ENCODE results near the gene GINS1. TPM values are rescaled to one million over a fixed set of nuclear protein-coding genes. Genes with fewer than 3 reads are reported as not detected.

Gene GINS1
- total RNA-seq, 1 donor from 2014 or later: 0.43 TPM

DNA sequence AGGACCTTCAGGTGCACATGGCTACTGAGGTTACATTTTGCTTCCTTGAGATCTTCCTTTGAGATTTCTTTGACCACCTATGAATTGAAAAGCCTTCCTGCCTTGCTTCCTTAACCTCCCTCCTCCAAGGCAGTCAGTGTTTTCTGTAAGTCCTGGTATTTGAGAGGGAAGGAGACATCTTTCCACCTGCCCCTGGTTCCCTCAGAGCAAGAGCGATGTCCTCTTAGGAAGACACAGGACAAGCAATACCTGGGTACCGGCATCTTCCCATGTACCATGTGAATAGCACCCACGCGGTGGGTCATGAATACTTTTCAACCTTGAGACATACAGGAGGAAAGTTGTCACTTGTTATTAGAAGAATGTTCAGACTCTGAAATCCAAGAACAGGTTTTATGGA is 37.1 kb downstream of the GINS1 start:
- DNase-seq (ENCODE audit: low spot score): no peak
- intact Hi-C loops (cut with DNase I): no loop called here

DNA sequence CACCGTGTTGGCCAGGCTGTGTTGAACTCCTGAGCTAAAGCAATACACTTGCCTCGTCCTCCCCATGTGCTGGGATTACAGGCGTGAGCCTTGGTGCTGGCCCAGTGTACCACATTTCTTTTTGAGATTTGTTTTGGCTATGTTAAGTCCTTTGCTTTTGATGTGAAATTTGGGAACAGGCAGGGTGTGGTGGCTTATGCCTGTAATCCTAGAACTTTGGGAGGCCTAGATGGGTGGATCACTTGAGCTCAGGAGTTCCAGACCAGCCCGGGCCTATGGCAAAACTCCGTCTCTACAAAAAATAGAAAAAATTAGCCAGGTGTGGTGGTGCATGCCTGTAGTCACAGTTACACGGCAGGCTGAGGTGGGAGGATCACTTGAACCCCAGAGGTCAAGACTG is 40.2 kb downstream of the GINS1 start:
- intact Hi-C loops (cut with DNase I): no loop called here
- no peak for DNase-seq (ENCODE audit: low spot score)

DNA sequence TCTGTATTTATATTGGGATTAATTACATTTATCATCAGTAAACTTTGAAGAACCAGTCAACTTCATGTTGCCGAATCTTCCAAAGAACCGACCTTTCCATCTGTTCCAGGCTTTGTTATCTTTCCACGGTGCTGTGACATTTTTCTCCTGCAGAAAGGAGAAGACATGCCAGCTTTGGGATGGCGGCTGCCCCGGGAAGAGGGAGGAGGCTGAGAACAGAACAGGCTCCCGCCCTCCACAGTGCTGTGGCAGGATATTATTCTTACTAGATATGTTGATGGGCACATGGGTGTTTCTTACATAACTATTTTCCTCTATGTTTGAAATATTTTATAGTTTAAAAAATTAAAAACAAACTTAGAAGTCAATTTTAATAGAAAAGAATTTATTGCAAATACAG is 44.9 kb downstream of the GINS1 start:
- no peak for DNase-seq (ENCODE audit: low spot score)
- intact Hi-C loops (cut with DNase I): no loop called here

DNA sequence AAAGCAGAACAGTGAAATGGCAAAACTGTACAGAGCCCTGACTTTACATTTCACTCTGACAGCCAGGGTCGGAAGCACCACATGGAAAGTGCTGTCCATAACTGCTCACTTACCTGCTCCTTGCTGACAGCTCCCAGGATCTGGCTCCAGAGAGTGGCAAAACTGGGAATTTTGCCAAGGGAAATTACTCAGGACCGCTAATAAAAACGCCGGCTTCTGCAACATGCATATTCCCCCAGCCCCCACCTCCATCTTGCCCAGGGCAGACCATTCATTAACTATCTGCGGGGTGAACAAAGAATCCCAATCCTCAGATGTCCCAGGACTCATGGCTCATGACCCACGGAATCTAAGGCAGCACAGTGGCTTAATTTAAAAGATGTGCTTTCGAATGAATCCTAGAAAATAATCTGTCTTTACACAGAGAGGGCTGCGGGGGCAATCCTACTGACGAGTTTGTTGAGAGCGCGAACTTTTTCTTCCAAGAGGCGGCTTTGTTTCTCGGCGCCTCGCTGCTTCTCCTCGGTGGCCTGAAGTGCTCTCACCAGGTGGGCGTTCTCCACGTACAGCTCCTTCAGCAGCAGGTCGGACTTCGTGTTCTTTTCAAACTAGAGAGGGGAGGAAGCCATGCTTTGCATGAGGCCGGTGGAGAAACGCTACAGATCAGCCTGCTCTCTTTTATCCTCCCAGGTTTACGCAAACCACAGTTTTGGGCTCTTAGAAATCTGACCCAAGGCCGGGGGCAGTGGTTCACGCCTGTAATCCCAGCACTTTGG is 45.8 kb downstream of the GINS1 start:
- no peak for DNase-seq (ENCODE audit: low spot score)
- intact Hi-C loops (cut with DNase I): no loop called here

DNA sequence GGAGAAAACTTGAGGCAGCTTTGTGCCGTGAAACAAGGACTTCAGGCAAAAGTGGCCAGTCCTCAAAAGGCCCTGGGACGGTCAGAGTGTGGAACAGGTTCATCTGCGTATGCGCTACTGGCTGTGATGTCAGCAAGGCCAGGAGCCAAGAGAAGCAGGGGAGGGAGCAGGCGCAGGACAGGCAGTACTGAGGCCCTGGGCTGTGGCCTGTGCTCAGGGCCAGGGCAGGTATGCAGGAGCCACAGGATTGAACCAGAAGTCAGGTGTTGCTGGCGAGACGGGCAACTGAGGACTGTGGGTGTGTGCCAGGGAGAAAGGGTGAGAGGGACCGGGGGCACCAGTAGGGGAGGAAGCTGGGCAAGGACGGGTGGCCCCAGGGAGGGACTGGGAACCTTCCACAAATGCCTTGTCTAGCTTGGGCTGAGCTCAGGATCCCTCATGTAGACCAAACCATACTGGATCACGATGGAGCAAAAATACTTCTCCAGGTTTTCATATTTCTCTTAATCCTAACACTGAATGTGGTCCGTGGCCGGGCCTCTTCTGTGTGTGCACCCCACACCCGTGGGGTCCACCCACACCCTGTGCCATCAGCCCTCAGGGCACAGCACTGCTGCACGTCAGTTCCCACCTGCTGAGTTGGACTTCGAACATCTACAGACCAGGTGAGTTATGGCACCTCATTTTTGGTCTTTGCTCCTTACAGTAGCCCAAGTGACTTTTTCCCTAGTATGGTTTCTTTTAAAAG is 46.9 kb downstream of the GINS1 start:
- DNase-seq (ENCODE audit: low spot score): peak; percentile 53
- intact Hi-C loops (cut with DNase I): no loop called here

DNA sequence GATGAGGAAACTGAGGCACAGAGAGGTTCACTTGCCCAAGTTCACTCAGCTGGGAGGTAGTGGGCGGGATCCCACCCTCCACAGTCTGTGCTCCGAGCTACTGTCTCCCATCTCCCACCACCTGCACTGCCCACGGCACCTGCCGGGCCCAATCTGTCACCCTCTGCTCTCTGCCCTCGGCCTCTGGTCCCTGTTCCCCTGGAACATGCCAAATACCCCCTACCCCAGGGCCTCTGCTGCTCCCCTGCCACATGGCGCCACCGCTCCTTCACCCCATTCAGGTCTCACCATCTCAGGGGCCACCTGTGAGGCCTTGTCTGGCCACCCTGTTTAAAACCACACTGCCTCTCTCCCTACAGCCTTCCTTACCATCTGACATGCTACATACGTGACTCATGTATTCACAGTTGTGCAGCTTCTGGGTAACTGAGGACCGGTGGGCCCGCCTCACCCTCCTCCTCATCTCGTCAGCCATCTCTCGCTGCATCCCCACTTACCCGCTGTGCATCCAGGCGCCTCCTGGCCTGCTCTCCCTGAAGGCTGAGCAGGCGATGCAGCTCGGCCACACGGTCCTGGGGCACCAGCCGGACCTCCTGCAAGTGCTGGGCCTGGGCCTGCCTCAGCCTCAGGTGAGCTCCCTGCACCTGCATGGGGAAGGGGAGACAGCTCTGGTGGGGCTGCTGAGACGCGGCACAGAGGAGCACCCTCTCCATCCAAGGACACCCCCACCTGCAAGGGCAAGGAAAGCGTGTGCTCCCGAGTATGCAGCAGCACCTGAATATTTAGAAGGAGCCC is 50.6 kb downstream of the GINS1 start:
- peak; percentile 56 for DNase-seq (ENCODE audit: low spot score)
- intact Hi-C loops (cut with DNase I): no loop called here

DNA sequence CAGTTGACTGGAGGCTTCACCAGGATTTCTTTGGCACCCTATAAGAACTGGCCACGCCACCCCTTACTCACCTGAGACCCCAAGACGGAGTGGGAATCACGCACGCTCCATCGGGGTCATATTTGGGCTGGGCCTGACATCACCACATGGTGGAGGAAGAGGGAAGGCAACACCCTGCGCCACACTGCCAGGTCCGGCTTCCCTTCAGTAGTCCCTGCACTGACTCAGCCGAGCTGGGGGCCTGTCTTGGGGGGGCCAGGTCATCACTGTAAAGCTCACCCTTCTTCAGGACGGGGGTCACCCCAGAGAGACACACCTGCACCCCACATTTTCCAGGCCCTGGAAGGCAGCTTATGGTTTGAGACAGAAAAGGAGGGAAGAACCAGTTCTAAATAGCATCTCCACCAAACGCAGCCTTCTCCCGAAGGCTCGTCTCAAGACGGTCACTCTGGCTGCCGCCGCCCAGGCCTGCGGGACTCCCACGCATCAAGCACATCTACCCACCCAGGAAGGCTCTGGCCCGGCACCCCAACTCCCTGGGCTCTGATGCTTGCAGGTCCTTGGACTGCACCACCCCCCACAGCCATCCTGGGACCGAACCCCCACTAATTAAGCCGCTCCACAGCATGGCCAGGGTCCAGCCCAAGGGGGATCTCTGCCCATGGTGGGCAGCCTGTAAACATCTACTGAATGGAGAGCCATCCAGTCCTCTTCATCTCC is 51.8 kb downstream of the GINS1 start:
- peak; percentile 71 for DNase-seq (ENCODE audit: low spot score)
- intact Hi-C loops (cut with DNase I): no loop called here

DNA sequence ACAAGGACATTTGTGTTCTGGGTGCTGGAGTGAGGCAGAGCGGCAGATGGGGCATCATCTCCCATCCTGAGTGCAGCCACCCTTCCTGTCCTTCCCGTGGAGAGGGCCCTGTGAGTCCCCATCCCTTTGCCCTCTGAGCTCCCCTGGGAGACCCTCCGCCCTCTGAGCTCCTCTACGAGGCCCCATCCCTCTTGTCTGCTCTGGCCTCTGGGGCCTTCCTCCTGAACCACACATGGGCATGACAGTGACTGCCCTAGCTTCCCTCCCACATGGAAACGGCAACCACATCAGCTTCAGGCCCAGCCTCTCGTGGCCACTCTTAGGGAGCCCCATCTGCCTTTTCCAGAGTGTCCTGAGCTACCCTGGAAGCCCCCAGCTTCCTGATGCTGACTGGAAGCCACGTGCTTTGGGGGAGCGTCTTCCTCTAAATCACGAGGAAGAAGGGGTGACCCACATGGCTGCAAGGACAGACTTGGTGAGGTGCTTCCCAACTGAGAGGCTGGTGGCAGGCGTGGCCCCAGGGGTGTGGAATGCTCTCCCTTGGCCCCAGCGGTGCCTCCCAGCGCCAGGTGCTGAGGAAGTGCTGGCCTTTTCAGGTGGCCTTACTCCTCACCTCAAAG is 52.6 kb downstream of the GINS1 start:
- intact Hi-C loops (cut with DNase I): no loop called here
- peak; percentile 50 for DNase-seq (ENCODE audit: low spot score)

DNA sequence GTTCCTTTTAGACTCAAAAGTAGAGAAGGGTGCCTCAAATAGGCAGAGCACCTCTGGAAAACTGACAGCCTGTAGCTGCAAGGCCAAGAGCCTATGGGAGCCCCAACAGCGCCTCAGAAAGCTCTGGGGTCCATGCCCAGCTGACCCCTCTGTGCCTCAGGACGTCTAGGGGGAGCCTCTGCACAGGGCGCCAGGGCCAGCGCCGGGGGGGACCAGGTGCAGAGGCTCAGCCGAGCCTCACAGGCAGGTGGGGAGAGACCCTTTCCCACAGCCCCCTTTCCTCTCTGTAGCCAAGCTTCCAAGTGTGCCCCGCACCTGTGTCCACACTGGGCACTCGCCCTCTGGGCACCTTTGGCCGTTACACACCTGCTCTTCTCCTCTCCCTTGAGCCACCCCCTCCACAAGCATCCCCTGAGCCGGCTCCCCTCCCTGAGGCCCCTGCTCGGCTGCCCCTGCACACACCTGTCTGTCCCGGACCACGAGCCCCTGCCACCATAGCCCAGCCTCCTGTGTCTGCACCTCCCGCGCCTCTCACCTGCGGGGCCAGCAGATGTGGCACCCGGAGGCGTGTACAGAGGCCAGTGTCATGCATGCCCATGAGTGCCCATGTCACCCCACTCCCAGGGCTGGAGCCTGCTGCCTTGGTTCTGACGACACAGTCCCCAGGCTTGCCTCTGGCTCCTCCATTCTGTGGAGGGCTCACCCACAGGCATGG is 53.2 kb downstream of the GINS1 start:
- intact Hi-C loops (cut with DNase I): no loop called here

DNA sequence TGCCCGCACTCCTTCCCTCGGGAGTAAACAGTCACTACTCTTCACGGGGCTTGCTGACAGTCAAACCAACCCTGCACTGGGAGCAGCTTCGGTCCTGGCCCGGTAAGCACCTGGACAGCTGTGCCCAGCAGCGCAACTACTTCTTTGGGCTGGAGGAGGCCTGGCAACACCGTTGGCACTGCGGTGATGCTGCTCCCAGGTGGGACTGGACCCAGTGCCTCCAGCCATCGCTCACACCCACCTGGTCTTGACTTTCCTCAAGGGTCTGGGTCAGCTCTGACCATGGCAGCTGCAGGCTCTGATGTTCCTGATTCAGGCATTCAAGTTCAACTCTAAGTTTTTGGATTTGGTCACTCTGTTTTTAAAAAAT is 53.8 kb downstream of the GINS1 start:
- intact Hi-C loops (cut with DNase I): no loop called here
- peak; percentile 57 for DNase-seq (ENCODE audit: low spot score)

More for the DNA sequence above, 53.2 kb downstream of the GINS1 start:
- DNase-seq (ENCODE audit: low spot score): peak; percentile 69

DNA sequence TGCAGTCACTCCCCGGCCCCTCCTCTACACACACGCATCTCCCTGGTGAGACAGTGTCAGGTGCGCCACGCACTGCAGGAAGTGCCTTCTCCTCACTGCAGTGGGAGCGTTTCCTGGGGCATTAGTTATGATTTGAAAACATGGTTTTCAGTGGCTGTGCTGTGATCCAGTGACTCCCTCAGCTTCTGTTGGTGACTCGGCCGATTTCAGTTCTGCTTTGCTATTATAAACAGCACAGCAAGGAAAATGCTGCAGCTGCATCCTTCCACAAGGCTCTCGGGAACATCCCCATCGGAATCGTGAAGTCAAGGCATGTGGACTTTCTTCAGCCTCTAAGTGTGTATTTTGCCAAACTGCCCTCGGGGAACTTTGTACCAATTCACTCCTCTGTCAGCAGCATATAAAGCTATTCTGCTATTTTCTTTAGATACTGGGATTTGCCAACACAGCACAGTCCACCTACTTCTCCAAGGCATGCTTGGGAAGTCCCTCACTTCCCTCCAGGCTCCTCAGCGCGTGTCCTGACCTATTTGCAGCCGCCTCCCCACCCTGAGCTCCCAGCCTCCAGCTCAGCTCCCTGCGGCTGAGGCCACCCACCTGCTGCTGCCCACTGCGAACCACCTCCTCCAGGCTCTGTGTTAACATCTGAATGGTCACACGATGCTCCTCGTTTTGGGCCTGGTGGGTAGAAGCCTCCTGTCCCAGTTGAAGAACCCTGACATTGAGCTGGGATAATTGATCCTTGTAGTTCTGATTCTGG is 54.5 kb downstream of the GINS1 start:
- DNase-seq (ENCODE audit: low spot score): peak; percentile 63
- intact Hi-C loops (cut with DNase I): no loop called here

DNA sequence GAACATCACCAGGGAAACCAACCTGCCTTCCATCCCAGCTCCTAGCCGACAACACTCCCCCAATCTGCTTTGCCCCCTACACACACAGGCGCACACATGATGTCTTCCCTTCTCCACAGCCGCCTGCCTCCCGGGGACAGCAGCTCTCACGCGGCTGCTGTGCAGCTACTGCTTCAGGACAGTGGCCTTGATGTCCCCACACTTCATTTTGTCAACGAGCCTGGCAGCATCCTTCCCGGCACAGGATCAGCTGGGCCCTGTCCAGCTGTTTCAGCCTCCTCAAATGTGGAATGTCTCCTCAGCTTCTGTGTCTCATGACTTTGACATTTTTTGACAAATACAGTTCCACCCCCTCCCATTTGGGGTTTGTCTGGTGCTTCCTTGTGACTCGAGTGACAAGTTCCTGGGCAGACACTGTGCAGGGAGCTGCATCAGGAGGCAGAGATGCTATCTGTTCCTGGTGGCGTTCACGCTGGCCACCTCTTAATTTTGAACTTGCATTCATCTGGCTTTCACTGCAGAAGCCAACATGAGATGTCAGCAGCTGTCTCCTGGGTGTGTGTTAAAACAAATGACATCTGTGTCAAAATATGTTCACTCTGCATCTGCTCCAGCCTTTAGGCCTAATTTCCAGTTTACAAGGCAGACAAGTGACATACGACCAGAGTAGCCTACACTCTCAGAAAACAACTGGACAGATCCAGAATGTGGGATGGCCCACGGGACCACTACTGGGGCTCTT is 57.2 kb downstream of the GINS1 start:
- peak; percentile 53 for DNase-seq (ENCODE audit: low spot score)
- intact Hi-C loops (cut with DNase I): no loop called here

DNA sequence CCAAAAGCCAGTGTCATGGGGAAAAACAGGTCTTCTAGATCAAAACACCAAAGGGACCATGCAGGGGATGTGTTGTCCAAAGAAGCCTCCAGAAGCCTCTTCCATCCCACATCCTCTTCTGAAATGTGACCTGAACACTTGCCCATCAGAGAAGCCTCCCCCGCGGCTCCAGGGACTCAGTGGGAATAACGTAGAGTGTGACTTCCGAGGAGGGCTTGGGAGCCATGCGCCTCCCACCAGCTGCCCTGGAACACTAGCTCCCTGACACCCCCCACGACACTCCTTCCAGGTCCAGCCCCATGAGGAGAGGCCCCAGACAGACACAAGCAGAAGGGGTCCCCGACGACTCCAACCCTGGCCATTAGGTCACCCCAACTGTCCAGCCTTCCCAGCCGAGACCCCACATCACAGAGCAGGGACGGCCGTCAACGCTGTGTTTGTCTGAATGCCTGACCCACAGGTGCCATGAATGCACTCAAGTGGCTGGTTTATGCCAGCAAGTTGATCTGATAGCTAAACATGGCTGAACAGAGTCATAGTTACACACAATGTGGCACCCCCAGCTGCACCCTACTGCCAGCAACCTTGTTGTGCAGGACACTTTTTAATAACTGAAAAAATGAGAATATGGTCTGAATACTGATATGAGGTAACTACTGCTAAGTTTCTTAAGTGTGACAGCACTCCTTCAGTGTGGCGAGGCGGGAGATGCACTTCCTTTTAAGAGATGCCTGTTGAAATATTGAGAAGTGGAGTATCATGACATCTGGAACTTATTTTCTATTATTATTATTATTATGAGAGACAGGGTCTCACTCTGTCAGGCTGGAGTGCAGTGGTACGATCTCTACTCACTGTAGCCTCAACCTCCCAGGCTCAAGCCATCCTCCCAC is 58.0 kb downstream of the GINS1 start:
- intact Hi-C loops (cut with DNase I): no loop called here
- DNase-seq (ENCODE audit: low spot score): peak; percentile 63

DNA sequence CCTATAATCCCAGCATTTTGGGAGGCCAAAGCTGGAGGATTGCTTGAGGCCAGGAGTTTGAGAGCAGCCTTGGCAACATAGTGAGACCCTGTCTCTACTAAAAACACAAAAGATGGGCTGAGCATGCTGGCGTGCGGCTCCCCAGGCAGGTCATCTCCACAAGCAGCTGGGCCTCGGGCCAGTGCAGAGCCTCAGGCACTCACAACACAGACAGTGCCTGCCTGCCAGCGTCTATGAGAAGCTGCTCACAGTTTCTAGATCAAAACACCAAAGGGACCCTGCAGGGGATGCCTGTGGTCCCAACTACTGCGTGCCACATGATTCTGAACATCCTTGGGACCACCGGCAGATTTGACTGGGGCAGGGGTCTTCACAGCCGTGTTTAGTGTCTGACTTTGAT is 59.4 kb downstream of the GINS1 start:
- intact Hi-C loops (cut with DNase I): no loop called here
- DNase-seq (ENCODE audit: low spot score): peak; percentile 49

DNA sequence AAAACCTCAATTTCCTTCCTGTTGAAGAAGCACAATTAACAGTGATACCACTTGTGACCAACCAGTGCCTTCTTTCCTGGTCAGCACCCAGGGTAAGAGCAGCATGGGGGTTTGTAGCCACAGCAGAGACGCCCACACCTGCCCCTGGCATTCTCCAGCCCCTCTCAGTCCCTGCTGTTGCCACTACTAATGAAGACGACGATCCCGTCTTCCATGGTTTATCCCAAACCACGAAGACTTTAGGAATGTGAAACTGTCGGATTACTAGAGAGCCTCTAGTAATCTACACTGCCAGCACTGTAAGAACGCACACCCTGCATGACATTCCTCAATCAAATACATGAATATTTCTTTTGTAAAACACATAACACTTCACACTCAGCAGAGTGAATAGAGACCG is 60.0 kb downstream of the GINS1 start:
- intact Hi-C loops (cut with DNase I): no loop called here
- peak; percentile 29 for DNase-seq (ENCODE audit: low spot score)
